B cell (primary cell): Measurements from ENCODE around the gene AGR2. TPM values are rescaled to one million over a fixed set of nuclear protein-coding genes. Genes with fewer than 3 reads are reported as not detected.

Experiments used
- ATAC-seq: fragments of 200-7000 bp; cut with Tn5 transposase; one replicate; pipeline ENCODE4 v1.10.0; 2021; ENCODE audit warnings: low read depth, mild to moderate bottlenecking, moderate number of reproducible peaks, moderate library complexity
- CTCF ChIA-PET: fragments of 350-600 bp; sonication (Branson Sonifier 250); formaldehyde crosslinking; loops from one replicate; lab custom pipeline; 2021; ENCODE audit warnings: antibody characterized with exemption, inconsistent platforms; lab: Charles Lee
- POLR2A ChIA-PET: fragments of 350-600 bp; sonication (Branson Sonifier 250); formaldehyde crosslinking; loops from one replicate; lab custom pipeline; 2021; ENCODE audit warnings: antibody characterized with exemption; lab: Charles Lee
- DNase-seq: peaks from one replicate; pipeline ENCODE4 v3.0.0; 2013
- H2AFZ ChIP-seq: 2 replicates; pipeline ENCODE4 v1.6.1; 2012; ENCODE audit warnings: mild to moderate bottlenecking, low read depth, low read length; ENCODE audit not compliant: insufficient read depth, poor library complexity, severe bottlenecking
- H3K27ac ChIP-seq, 2 donors: 1 replicate in 1 of 2; 2 replicates in 1 of 2; pipeline ENCODE4 v1.5.1; 2012 to 2013; ENCODE audit warnings: low read length in 2 of 2, mild to moderate bottlenecking in 2 of 2, moderate library complexity in 1 of 2
- H3K27me3 ChIP-seq, 4 experiments: fragments of 200-600 bp in 1 of 4; sonication (generic) in 1 of 4; replicated peaks in 1 of 4; 1 replicate in 2 of 4; 2 replicates in 2 of 4; pipeline versions ENCODE4 v1.6.1 to v1.7.0; 2013 to 2016; ENCODE audit warnings: low read length in 3 of 4, mild to moderate bottlenecking in 2 of 4, mixed read lengths in 1 of 4, moderate library complexity in 1 of 4; ENCODE audit not compliant: insufficient read depth in 4 of 4, control insufficient read depth in 3 of 4; ENCODE audit errors: control extremely low read depth in 1 of 4
- H3K36me3 ChIP-seq, 2 experiments: replicated peaks in 1 of 2; 1 replicate in 1 of 2; 2 replicates in 1 of 2; pipeline versions ENCODE4 v1.6.1 to v1.7.1; 2013; ENCODE audit warnings: low read length in 1 of 2; ENCODE audit not compliant: insufficient read depth in 2 of 2, control insufficient read depth in 1 of 2; ENCODE audit errors: control extremely low read depth in 1 of 2, extremely low read depth in 1 of 2
- H3K4me1 ChIP-seq, 2 donors: fragments of 200-600 bp in 1 of 2; sonication (generic) in 1 of 2; 1 replicate in 1 of 2; 2 replicates in 1 of 2; pipeline versions ENCODE4 v1.5.1 to v1.6.1; 2013 to 2017; ENCODE audit warnings: low read length in 2 of 2; ENCODE audit not compliant: control insufficient read depth in 2 of 2, insufficient read depth in 2 of 2
- H3K4me2 ChIP-seq: replicated peaks from 2 replicates; pipeline ENCODE3; 2012; ENCODE audit warnings: mild to moderate bottlenecking, low read depth, low read length; ENCODE audit not compliant: poor library complexity, severe bottlenecking
- H3K4me3 ChIP-seq, 5 experiments: fragments of 200-600 bp in 1 of 5; sonication (generic) in 1 of 5; 1 replicate in 3 of 5; 2 replicates in 2 of 5; pipeline versions ENCODE4 v1.5.1 to v1.7.0; 2011 to 2016; ENCODE audit warnings: low read length in 4 of 5, mild to moderate bottlenecking in 4 of 5, low read depth in 2 of 5, control low read depth in 1 of 5, moderate library complexity in 1 of 5; ENCODE audit not compliant: insufficient read depth in 1 of 5; ENCODE audit errors: control extremely low read depth in 1 of 5, extremely low read depth in 1 of 5
- H3K79me2 ChIP-seq: fragments of 200-600 bp; sonication (generic); one replicate; pipeline ENCODE4 v1.6.0; 2016; ENCODE audit warnings: low read length; ENCODE audit not compliant: control insufficient read depth, insufficient read depth
- H3K9ac ChIP-seq: fragments of 200-600 bp; sonication (generic); 2 replicates; pipeline ENCODE4 v1.6.1; 2017; ENCODE audit warnings: mild to moderate bottlenecking, low read length, moderate library complexity
- H3K9me3 ChIP-seq, 3 donors: one replicate each; pipeline versions ENCODE4 v1.6.1 to v1.7.1; 2013; ENCODE audit warnings: low read length in 2 of 3; ENCODE audit not compliant: control insufficient read depth in 2 of 3, insufficient read depth in 1 of 3; ENCODE audit errors: control extremely low read depth in 1 of 3
- H4K20me1 ChIP-seq: 2 replicates; pipeline ENCODE4 v1.6.0; 2012; ENCODE audit warnings: mild to moderate bottlenecking, low read length; ENCODE audit not compliant: insufficient read depth, control insufficient read depth, poor library complexity, severe bottlenecking
- H3K27ac Mint-ChIP-seq: one replicate; pipeline ENCODE4 v1.8.0; 2021; ENCODE audit warnings: mixed read lengths
- H3K27me3 Mint-ChIP-seq: one replicate; pipeline ENCODE4 v1.8.0; 2021; ENCODE audit warnings: mixed read lengths
- H3K4me1 Mint-ChIP-seq: one replicate; pipeline ENCODE4 v1.8.0; 2021; ENCODE audit warnings: mixed read lengths
- H3K4me3 Mint-ChIP-seq: one replicate; pipeline ENCODE4 v1.8.0; 2021; ENCODE audit warnings: mixed read lengths
- H3K9me3 Mint-ChIP-seq: one replicate; pipeline ENCODE4 v1.8.0; 2022; ENCODE audit warnings: mixed read lengths; ENCODE audit not compliant: insufficient read depth
- EZH2 ChIP-seq: IDR thresholded peaks from 2 replicates; pipeline ENCODE4 v1.6.1; 2012; ENCODE audit warnings: borderline replicate concordance, low read depth, mild to moderate bottlenecking, moderate library complexity, low read length; ENCODE audit not compliant: insufficient read depth, poor library complexity, severe bottlenecking
- WGBS: methylation state at CpG from one replicate; pipeline ENCODE4 v1.1.5; 2013; ENCODE audit warnings: missing lambda C conversion rate; ENCODE audit not compliant: insufficient coverage; 5-methylcytosine and 5-hydroxymethylcytosine counted together
- intact Hi-C: fragments of 100-400 bp; cut with micrococcal nuclease; formaldehyde crosslinking; loops from one replicate; pipeline ENCODE4 v1.10.0; 2022
- polyA plus RNA-seq: library from polyadenylated mRNA; depleted of rRNA; stranded (reverse); fragments of >200 nt; gene quantifications from 2 replicates; pipeline ENCODE4 v1.2.3, GENCODE V29; 2012
- total RNA-seq, 2 donors: library from RNA; stranded (reverse); fragments of 120-200 nt in 1 of 2; gene quantifications; 1 replicate in 1 of 2; 2 replicates in 1 of 2; pipeline versions ENCODE4 v1.2.3 to v1.2.4, GENCODE V29; 2013 to 2022
- TF ChIP-seq, protein P1 (sequence below): fragments of 200-600 bp; IDR thresholded peaks from one replicate; pipeline ENCODE4 v1.8.0; 2022; ENCODE audit warnings: antibody characterized with exemption, mild to moderate bottlenecking

AGR2 gene
- total and polyA plus RNA-seq, 2 donors (not counting 1 experiment from before 2014, with no cell fraction given) = not detected

DNA sequence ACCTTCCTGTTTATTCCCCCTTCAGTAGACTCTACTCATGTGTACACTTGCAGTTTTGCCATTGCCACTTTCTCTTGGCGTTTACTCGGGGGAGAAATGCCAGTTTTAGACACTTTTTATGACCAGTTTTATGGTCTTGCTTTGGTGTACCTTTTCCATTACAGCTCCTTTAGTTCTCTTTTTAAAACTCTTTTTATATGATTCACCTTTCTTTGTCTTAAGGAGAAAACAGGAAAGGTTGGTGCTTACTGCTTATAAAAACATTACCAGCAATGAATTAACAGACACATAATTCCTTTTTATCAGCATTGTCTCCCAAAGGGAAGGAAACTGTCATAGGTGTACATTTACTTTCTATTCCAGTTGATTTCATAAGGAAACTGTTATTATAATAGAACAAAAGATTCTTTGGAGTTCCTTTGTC lies 39.4 kb downstream of the AGR2 start:
- WGBS = 75% methylated on average over 2 of the region's 2 CpGs
- Histone ChIP-seq H3K27ac (peak overlapping the region in 1 of 2 donors; percentile 59), H3K4me1 (peaks cover 36 to 56% of the 10 kb centered on the region in 2 donors), H3K36me3 (peaks cover 0 to 13% of the 10 kb centered on the region in 2 experiments), H3K27me3 (no peaks in the 10 kb centered on the region), H3K79me2 (peaks cover 99% of the 10 kb centered on the region), H2AFZ (no peak overlapping the region), H3K4me3 (no peak overlapping the region), H3K9me3 (no peaks in the 10 kb centered on the region), H3K9ac (no peak overlapping the region), H4K20me1 (peaks cover 70% of the 10 kb centered on the region), H3K4me2 (peak overlapping the region; percentile 1)
- DNase-seq (no peak), ATAC-seq (no peak)
- Mint-ChIP-seq H3K9me3 (no peaks in the 10 kb centered on the region), H3K4me3 (no peak overlapping the region), H3K27me3 (no peaks in the 10 kb centered on the region), H3K27ac (peak overlapping the region; percentile 57), H3K4me1 (peaks cover 74% of the 10 kb centered on the region)
- ChIA-PET CTCF (interaction anchor here (1.0 kb wide), 1 partner anchor 71 kb away, joined by 3 read pairs; no protein-coding TSS in a partner anchor), POLR2A (no interaction called here)
- no peak for TF ChIP-seq EZH2
- TF ChIP-seq, protein P1, sequence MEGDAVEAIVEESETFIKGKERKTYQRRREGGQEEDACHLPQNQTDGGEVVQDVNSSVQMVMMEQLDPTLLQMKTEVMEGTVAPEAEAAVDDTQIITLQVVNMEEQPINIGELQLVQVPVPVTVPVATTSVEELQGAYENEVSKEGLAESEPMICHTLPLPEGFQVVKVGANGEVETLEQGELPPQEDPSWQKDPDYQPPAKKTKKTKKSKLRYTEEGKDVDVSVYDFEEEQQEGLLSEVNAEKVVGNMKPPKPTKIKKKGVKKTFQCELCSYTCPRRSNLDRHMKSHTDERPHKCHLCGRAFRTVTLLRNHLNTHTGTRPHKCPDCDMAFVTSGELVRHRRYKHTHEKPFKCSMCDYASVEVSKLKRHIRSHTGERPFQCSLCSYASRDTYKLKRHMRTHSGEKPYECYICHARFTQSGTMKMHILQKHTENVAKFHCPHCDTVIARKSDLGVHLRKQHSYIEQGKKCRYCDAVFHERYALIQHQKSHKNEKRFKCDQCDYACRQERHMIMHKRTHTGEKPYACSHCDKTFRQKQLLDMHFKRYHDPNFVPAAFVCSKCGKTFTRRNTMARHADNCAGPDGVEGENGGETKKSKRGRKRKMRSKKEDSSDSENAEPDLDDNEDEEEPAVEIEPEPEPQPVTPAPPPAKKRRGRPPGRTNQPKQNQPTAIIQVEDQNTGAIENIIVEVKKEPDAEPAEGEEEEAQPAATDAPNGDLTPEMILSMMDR = no peak
- intact Hi-C loops = no loop called here

DNA sequence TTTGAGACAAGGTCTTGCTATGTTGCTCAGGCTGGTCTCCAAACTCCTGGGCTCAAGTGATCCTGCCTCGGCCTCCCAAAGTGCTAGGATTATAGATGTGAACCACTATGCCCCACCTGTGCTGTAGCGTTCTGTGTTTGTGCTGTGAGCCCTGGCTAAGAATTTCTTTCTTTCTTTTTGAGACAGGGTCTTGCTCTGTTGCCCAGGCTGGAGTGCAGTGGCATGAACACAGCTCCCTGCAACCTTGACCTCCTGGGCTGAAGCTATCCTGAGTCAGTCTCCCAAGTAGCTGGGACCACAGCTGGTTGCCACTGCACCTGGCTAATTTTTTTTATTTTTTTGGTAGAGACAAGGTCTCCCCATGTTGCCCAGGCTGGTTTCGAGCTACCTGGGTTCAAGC lies 39.9 kb downstream of the AGR2 start:
- DNase-seq = no peak
- Mint-ChIP-seq H3K9me3 (no peaks in the 10 kb centered on the region), H3K4me1 (peaks cover 78% of the 10 kb centered on the region), H3K27ac (peak overlapping the region; percentile 57), H3K27me3 (no peaks in the 10 kb centered on the region), H3K4me3 (no peak overlapping the region)
- TF ChIP-seq, protein P1 = no peak
- no peak for TF ChIP-seq EZH2
- H3K9ac ChIP-seq = no peak overlapping the region
- H4K20me1 ChIP-seq = peaks cover 69% of the 10 kb centered on the region
- no peak overlapping the region for H3K4me3 ChIP-seq
- H3K9me3 ChIP-seq = no peaks in the 10 kb centered on the region
- intact Hi-C loops = no loop called here
- H3K4me1 ChIP-seq = peaks cover 38 to 61% of the 10 kb centered on the region in 2 donors
- H3K36me3 ChIP-seq = peaks cover 0 to 13% of the 10 kb centered on the region in 2 experiments
- no peaks in the 10 kb centered on the region for H3K27me3 ChIP-seq
- H3K27ac ChIP-seq = peak overlapping the region in 1 of 2 donors; percentile 59
- 97% methylated on average over 3 of the region's 3 CpGs for WGBS
- ChIA-PET POLR2A (no interaction called here), CTCF (interaction anchor here (1.0 kb wide), 1 partner anchor 71 kb away, joined by 3 read pairs; no protein-coding TSS in a partner anchor)
- H3K4me2 ChIP-seq = peak overlapping the region; percentile 1
- no peak for ATAC-seq
- peaks cover 100% of the 10 kb centered on the region for H3K79me2 ChIP-seq
- H2AFZ ChIP-seq = no peak overlapping the region
